Chondrocyte (in vitro differentiated cells): Measurements from ENCODE around the gene TMTC4. TPM values are rescaled to one million over a fixed set of nuclear protein-coding genes. Genes with fewer than 3 reads are reported as not detected.

Experiments
- DNase-seq: peaks from one replicate; pipeline ENCODE4 v3.0.0; 2021; ENCODE audit warnings: mixed read lengths, low spot score
- H3K27ac Mint-ChIP-seq: one replicate; pipeline ENCODE4 v1.8.0; 2021; ENCODE audit warnings: mild to moderate bottlenecking, moderate library complexity, mixed read lengths; ENCODE audit not compliant: unreplicated experiment
- H3K27me3 Mint-ChIP-seq: 2 replicates; pipeline ENCODE4 v1.8.0; 2021; ENCODE audit warnings: low read depth, mixed read lengths
- H3K36me3 Mint-ChIP-seq: 2 replicates; pipeline ENCODE4 v1.8.0; 2021; ENCODE audit warnings: low read depth, mixed read lengths
- H3K4me1 Mint-ChIP-seq: 2 replicates; pipeline ENCODE4 v1.8.0; 2021; ENCODE audit warnings: low read depth, mild to moderate bottlenecking, mixed read lengths
- H3K4me3 Mint-ChIP-seq: one replicate; pipeline ENCODE4 v1.8.0; 2021; ENCODE audit warnings: mild to moderate bottlenecking, moderate library complexity, mixed read lengths; ENCODE audit not compliant: unreplicated experiment
- H3K9me3 Mint-ChIP-seq: 2 replicates; pipeline ENCODE4 v1.8.0; 2021; ENCODE audit warnings: low read depth, mixed read lengths
- total RNA-seq: library from RNA; stranded (reverse); gene quantifications from 3 replicates; pipeline ENCODE4 v1.2.1, GENCODE V29; 2021
- TF ChIP-seq, protein P1 (sequence below): fragments of 200-600 bp; sonication (generic); IDR thresholded peaks from 2 replicates; pipeline ENCODE4 v1.5.0; 2021; ENCODE audit warnings: antibody characterized with exemption, mild to moderate bottlenecking, moderate library complexity

TMTC4 gene
- total RNA-seq, 1 donor from 2014 or later = 11.5 TPM

DNA sequence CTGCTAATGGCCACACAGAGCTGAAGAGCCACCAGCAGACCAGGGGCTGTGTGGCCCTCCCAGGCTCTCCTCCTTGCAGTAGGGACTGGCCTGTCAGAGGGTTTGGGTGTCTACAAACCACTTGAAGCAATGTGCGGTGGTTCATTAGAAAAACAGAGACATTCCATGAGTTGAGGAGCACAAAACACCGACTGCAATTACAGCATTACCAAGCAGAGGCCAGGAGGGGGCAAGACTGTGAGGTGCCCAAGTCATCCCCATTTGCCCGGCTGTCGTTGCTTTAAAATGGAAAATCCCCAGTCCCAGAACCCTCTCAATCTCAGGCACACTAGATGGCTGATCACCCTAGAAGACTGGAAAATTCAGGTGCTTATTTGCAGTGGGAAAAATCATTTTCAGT lies 15.0 kb downstream of the TMTC4 start:
- Mint-ChIP-seq H3K27me3 (no peaks in the 10 kb centered on the region), H3K36me3 (peaks cover 26% of the 10 kb centered on the region), H3K9me3 (no peaks in the 10 kb centered on the region), H3K4me3 (no peak overlapping the region), H3K4me1 (no peaks in the 10 kb centered on the region), H3K27ac (no peak overlapping the region)
- DNase-seq = no peak
- TF ChIP-seq, protein P1, sequence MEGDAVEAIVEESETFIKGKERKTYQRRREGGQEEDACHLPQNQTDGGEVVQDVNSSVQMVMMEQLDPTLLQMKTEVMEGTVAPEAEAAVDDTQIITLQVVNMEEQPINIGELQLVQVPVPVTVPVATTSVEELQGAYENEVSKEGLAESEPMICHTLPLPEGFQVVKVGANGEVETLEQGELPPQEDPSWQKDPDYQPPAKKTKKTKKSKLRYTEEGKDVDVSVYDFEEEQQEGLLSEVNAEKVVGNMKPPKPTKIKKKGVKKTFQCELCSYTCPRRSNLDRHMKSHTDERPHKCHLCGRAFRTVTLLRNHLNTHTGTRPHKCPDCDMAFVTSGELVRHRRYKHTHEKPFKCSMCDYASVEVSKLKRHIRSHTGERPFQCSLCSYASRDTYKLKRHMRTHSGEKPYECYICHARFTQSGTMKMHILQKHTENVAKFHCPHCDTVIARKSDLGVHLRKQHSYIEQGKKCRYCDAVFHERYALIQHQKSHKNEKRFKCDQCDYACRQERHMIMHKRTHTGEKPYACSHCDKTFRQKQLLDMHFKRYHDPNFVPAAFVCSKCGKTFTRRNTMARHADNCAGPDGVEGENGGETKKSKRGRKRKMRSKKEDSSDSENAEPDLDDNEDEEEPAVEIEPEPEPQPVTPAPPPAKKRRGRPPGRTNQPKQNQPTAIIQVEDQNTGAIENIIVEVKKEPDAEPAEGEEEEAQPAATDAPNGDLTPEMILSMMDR = peak; percentile 19

DNA sequence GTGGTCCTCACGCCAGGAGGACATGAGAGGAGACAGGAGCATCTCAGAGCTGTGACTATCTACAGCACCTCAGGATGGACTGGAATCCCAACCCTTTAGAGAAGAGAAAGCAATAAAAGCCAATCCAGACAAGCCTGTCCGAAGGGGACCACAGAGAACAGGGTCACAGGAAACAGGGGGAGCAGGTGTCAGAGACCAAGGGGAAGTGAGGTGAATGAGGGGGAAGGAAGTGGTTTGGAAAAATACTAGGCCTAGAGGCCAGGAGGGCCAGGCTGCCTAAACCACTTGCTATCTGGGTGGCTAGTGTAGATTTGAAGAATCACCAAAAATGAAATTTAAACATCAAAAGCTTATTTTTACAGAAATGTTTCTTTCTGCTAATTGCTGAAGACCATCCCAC lies 16.2 kb downstream of the TMTC4 start:
- DNase-seq = no peak
- no peaks in the 10 kb centered on the region for H3K27me3 Mint-ChIP-seq
- H3K27ac Mint-ChIP-seq = no peak overlapping the region
- H3K4me3 Mint-ChIP-seq = no peak overlapping the region
- H3K4me1 Mint-ChIP-seq = peaks cover 3% of the 10 kb centered on the region
- peaks cover 26% of the 10 kb centered on the region for H3K36me3 Mint-ChIP-seq
- TF ChIP-seq, protein P1 = no peak
- no peaks in the 10 kb centered on the region for H3K9me3 Mint-ChIP-seq

DNA sequence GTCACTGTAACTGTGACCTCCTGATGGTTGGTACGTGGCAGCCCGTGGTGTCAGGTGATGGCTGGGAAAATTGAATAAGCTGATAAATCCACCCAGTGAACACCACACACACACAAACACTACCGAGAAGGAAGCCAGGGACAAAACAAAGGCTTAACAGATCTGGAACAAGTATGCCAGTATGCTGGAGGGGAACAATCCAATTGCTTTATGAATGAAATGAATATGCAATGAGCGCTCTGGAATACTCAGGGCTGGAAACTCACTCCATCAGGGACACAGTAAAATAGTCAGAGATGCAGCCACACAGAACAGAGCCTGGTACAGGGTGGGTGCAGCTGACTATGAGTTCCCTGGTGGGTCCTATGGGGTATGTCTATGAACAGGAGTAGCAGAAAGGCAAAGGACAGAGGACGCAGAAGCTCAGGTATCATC lies 16.7 kb downstream of the TMTC4 start:
- TF ChIP-seq, protein P1 = no peak
- Mint-ChIP-seq H3K27me3 (no peaks in the 10 kb centered on the region), H3K27ac (no peak overlapping the region)

DNA sequence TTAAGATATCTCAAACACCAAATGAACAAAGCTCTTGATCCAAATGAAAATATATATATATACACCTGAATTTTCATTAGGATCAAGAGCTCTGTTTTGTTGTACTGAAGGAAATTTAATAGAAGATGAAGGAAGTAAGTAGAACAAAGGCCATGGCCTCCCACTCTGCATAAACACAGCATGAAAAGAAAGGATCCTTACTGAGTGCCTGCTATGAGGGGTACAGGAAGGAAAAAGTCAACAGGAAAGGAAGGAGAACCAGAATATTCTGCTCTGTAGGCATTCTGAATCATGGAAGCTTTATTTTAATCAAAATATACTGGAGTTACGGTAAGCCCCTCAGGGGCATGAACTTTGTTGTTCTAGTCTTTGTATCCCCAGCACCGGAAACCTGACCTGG lies 22.1 kb downstream of the TMTC4 start:
- H3K27me3 Mint-ChIP-seq = no peaks in the 10 kb centered on the region
- peaks cover 17% of the 10 kb centered on the region for H3K36me3 Mint-ChIP-seq
- no peaks in the 10 kb centered on the region for H3K9me3 Mint-ChIP-seq
- no peak overlapping the region for H3K27ac Mint-ChIP-seq
- H3K4me3 Mint-ChIP-seq = no peak overlapping the region
- DNase-seq = no peak
- TF ChIP-seq, protein P1 = no peak
- peaks cover 3% of the 10 kb centered on the region for H3K4me1 Mint-ChIP-seq

More for the DNA sequence above, 16.7 kb downstream of the TMTC4 start:
- Mint-ChIP-seq H3K9me3 (no peaks in the 10 kb centered on the region), H3K4me1 (peaks cover 3% of the 10 kb centered on the region), H3K4me3 (no peak overlapping the region), H3K36me3 (peaks cover 22% of the 10 kb centered on the region)
- DNase-seq = no peak

DNA sequence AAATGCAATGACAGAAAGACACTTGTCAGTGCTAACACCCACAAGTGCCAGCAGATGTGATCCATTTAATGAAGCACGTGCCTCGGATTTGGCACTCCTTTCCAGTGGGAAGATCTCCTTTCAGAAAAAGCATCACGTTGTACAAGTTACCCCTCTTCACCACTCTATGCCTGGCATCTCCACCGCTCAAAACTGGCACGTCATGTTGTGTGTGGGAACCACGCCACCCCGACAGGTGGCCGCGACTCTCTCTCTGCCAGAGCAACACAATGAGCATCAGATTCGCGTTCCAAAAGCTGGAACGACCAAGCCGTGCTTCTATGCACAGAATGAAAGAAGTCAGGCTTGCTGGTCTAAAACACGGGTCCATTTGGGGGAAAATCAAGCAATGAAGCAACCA lies 24.3 kb downstream of the TMTC4 start:
- DNase-seq = no peak
- Mint-ChIP-seq H3K27ac (no peak overlapping the region), H3K27me3 (no peaks in the 10 kb centered on the region)

More for the DNA sequence above, 24.3 kb downstream of the TMTC4 start:
- TF ChIP-seq, protein P1 = no peak
- Mint-ChIP-seq H3K4me3 (no peak overlapping the region), H3K9me3 (no peaks in the 10 kb centered on the region), H3K4me1 (peaks cover 3% of the 10 kb centered on the region), H3K36me3 (peaks cover 6% of the 10 kb centered on the region)
